GM19239 (cell line): ENCODE results near the gene C5orf34.
A peak's percentile ranks its signal among the peaks of the same experiment; 100 is the strongest.
"Not testable (repeated sequence)": the region's sequence is repeated elsewhere in the genome, so short reads cannot be mapped to it uniquely, and the experiment has no call there.

Experiments used
- DNase-seq: peaks from one replicate; pipeline ENCODE4 v3.0.0; 2011; ENCODE audit warnings: low spot score; ENCODE audit not compliant: insufficient read length
- FAIRE-seq: peaks from 2 replicates; lab custom pipeline; 2011; peaks lifted over from hg19 to GRCh38; lab: Jason Lieb, UNC

The C5orf34 gene

GRCh38 chr5:43523662-43524072 lies 8.7 kb upstream of the C5orf34 start:
- no peak for DNase-seq
- no peak for FAIRE-seq

- DNase-seq (no peak), FAIRE-seq (no peak)
Measured at GRCh38 chr5:43520615-43521014, 5.7 kb upstream of the C5orf34 start.

DNA sequence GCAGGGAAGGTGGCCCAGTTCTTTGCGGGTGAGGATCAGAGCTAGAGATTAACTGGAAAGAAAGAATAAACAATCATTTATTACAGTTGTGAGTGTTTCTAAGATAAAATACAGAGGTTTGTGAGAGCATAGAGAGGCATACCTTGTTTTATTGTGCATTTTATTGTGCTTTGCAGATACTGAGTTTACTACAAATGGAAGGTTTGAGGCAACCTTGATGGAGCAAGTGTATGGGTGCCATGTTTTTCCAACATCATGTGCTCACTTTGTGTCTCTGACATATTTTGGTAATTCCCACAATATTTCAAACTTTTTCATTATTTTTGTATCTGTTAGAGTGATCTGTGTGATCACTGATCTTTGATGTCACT lies 715 bp upstream of the C5orf34 start:
- no peak for FAIRE-seq
- no peak for DNase-seq

DNA sequence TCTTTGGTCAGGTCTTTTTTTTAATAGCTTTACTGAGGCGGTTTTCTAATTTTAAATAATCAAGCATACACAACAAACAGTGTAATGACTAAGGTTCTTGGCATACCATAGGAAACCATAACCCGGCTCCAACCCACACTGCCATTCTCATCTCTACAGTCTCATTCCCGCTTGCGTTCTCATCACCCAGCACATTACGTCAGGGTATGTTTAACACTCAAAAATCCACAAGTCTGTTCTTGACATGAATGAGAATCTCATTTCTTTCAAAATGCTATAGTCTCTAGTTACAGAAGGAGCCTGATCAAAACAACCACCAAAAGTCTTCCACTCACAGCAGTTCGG lies 505 bp downstream of the C5orf34 start:
- no peak for DNase-seq

GRCh38 chr5:43514025-43514424 lies 923 bp downstream of the C5orf34 start:
- peak; percentile 18 for FAIRE-seq
- no peak for DNase-seq

More for the DNA sequence above, 505 bp downstream of the C5orf34 start:
- peak; percentile 42 for FAIRE-seq

DNA sequence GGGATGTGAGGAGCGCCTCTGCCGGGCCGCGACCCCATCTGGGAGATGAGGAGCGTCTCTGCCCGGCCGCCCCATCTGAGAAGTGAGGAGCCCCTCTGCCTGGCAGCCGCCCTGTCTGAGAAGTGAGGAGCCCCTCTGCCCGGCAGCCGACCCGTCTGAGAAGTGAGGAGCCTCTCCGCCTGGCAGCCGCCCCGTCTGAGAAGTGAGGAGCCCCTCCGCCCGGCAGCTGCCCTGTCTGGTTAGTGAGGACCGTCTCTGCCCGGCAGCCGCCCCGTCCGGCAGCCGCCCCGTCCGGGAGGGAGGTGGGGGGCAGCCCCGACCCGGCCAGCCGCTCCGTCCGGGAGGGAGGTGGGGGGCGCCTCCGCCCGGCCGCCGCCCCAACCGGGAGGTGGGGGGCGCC lies 3.9 kb downstream of the C5orf34 start:
- DNase-seq, FAIRE-seq: not testable (repeated sequence)

DNA sequence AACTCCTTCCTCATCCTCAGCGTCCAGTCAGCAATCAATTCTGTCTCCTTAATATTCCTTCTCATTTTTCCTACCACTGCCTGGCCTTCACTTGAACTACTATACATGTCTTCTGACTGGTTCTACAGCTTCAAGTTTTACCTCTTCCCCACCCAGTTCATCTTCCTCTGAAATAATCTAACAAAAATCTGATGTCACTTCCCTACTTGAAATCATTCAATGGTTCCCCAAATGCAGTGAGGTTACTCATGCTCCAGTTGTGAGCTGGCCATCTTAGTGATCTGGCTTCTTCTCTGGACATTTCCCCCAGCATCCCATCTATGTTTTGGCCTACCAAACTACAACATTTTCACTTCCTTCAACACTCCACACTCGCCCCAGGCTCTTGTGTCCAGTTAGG lies 16.4 kb downstream of the C5orf34 start:
- DNase-seq (no peak), FAIRE-seq (no peak)

DNA sequence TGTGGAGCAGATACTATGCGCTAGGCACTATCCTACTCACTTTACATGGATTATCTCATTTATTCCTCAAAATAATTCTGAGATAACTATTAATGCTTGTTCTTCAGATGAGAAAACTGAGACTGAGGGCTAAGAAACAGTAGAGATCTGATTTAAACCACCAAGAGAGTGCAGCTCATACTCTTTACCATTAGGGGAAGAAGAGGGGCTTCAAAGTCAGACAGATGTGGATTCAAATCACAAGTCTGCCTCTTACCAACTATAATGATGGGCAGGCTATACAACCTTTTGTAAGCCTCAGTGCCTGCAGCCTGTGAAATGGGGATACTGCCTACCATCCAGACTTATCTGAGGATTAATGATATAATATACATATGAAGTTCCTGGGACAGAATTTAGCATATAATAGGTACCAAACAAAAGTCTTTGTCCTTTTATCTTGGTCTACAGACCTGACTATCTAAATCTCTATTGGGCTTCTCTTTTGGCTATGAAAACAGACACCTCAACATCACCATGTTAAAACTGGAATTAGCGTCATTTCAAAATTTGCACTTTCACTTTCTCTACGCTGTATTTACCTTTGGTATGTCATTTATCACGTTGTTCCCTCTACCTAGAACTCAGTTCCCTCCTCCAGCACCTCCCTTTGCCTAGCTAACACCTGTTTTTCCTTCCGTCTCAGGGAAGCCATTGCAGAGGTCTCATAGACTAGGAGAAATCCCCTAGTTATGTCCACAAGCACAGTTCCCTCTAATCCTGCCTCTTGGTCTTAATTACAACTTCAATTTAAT lies 17.4 kb downstream of the C5orf34 start:
- FAIRE-seq (peak; percentile 61), DNase-seq (no peak)

DNA sequence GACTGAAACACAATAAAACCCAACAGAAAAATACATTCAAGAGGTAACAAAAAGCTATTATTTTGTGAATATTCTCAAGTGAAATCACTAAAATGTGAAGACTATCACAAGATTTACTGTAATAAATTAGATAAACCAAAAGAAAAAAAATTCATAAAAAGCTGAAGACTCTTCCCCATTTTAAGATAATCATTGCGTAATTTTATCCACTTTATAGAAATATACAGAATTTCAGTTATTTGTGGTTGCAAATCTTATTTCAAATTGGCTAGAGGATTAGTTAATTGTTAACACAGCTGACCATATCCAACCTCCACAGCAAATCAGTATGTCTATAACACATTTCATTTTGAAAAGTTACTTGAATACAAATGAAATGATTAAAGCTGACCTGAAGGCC lies 23.6 kb downstream of the C5orf34 start:
- DNase-seq: no peak
- FAIRE-seq: no peak

- DNase-seq (no peak), FAIRE-seq (no peak)
Measured at GRCh38 chr5:43486353-43486752, 28.6 kb downstream of the C5orf34 start.

- DNase-seq: no peak
Measured at GRCh38 chr5:43485406-43485805, 29.5 kb downstream of the C5orf34 start.

DNA sequence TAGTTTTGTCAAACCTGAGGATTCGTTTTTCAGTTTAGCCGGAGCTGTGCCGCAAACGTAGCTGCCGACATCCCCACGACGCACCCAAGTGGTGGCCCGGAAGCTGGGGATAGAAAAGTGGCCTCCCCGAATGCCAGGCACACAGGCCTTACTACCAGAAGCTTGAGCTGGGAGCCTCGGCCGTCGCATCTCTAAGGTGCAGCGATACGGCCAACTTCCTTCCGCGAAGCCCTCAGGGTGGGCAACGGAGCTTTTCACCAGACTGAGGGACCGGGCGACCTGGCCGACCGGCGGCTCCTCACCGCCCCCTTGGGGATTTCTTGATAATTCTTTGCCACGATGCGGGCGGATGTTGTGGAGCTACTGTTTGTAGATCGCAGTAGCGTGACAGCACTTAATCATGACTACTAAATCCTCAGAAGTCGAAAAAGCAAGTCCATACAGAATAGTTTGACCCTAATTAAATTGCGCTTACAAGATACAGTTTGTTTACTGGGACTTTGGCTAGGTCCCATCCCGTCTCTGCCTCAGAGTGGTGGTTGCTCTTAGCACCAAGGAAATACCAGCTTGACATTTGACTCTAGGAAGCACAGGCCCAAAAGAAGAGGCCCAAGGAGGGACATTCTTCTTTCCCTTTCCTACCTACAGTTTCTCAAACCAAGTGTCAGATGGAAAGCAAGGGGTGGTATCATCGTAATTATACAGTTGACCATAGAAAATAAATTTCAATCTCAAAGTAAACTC lies 30.7 kb downstream of the C5orf34 start:
- DNase-seq: peak; percentile 40
- peak; percentile 80 for FAIRE-seq

More at GRCh38 chr5:43485406-43485805, 29.5 kb downstream of the C5orf34 start:
- peak; percentile 55 for FAIRE-seq

DNA sequence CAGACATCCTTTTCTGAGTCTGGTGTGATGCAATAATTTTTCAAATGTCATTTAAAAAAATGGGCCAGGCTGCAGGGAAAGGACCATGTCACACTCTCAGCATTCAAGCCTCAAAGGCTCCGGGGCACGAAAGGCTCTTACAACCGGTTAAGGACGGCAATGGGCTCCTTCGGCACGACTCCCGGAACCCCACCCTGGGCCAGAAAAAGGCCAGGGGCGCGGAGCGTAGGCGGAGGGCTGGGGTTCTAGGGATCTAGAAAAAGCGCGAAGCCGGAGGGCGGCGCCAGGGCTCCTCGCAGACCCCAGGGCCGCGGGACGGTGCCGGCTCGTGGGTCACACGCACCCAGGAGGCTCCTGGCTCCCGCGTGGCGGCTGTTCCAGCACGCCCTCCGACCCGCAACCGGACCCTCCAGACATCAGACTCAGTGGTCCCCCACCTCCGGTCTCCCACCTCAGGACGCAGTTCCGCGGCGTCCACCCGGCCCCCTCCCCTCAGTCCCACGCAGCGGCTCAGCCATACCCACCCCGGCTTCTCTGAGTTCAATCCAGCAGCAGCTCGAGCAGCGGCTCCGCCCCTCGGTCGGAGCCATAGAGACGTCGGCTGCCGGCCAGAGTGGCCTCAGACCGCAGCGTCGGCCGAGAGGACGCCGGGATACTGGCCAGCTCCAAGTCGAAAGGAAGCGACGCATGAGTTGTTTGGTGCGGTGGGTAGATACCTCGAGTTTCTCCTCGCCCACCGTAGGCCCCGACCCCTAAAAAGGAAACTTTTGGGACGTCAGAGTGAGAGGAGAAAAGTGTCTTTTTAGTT lies 31.4 kb downstream of the C5orf34 start, which contains the start of gene TMEM267:
TSS of gene TMEM267 (minus strand) at position 568 of the 808 bp plus-strand sequence. CDS start 29,896 bp downstream, outside the sequence.
- peak; percentile 67 for DNase-seq
- FAIRE-seq: peak; percentile 90

GRCh38 chr5:43482490-43483297 lies 32.3 kb downstream of the C5orf34 start:
- DNase-seq: no peak
- FAIRE-seq: peak; percentile 73

- FAIRE-seq: no peak
Measured at GRCh38 chr5:43469671-43470391, 45.1 kb downstream of the C5orf34 start.

GRCh38 chr5:43467100-43467499 lies 47.8 kb downstream of the C5orf34 start:
- DNase-seq (no peak), FAIRE-seq (no peak)

More at GRCh38 chr5:43469671-43470391, 45.1 kb downstream of the C5orf34 start:
- DNase-seq: no peak

DNA sequence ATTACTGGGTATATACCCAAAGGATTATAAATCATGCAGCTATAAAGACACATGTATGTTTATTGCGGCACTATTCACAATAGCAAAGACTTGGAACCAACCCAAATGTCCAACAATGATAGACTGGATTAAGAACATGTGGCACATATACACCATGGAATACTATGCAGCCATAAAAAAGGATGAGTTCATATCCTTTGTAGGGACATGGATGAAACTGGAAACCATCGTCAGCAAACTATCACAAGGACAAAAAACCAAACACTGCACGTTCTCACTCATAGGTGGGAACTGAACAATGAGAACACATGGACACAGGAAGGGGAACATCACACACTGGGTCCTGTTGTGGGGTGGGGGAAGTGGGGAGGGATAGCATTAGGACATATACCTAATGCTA lies 49.5 kb downstream of the C5orf34 start:
- not testable (repeated sequence) for DNase-seq, FAIRE-seq

DNA sequence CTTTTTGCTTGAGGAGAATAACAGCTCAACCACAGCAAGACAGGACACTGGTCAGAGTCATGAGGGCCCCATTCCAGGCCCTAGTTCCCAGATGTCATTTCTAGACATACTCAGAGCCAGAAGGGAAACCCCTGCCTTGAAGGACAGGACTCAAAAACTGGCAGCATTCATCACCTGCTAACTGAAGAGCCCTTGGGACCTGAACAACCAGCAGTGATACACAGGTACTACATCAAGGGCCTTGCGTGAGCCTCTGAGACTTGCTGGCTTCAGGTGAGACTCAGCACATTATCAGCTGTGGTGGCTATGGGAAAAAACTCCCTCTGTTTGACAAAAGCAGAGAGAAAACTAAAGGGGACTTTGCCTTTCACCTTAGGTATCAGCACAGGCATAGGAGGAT lies 53.9 kb downstream of the C5orf34 start:
- no peak for FAIRE-seq
- DNase-seq: no peak

DNA sequence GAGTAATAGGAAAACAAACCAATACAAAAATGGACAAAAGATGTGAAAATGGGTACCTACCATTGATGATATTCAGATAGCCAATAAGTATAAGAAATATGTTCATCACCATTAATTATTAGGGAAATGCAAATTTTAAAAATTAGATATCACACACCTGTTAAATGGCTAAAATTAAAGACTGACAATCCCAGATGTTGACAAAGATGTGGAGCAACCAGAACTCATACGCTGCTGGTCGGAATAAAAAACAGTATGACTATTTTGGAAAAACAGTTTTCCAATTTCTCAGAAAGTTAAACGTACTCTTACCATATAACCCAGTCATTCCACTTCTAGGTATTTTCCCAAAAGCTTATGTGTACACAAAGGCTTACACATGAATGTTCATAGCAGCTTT lies 58.4 kb downstream of the C5orf34 start:
- DNase-seq: no peak
- FAIRE-seq: no peak
